ENCODE results near the gene POLR1A.
A peak's percentile ranks its signal among the peaks of the same experiment; 100 is the strongest.

Gene POLR1A

DNA sequence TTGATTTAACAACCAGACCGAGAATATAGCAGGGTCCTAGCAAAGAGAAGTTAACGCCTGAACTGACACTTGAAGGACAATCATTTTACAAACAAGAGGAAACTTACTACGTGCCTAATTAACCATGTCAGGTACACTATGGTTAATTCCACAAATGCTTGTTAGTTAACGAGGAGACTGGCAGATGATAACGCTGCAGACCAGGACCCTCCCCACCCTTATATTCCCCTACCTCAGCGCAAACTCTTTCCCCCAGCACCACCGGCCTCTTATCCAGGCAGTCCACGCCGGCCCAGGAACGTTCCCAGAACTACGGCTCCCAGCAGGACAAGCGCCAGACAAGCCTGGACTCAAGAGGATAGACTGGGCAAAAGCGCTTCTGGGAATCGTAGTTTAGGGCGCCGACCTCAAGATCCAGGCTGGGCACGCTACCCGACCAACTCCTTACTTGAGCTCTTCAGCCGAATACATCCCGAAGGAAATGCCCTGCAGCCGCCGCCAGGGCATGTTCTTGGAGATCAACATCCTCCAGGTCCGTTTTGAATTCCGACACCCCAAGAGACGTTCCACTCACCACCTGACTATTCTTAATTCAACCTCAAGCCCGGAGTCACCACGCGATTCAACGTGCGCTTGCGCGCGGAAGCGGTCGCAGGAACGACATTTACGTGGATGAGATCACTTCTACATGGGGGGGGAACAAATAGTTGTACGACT, at the start of gene POLR1A:
Gene POLR1A (minus strand): TSS at position 635 of the 717 bp plus-strand sequence. CDS start 110 bp downstream, at position 525.
- H3K9me3 ChIP-seq (ENCODE audit: insufficient read depth, low read depth, low read length), result no peaks in the 10 kb centered on the region
- H2AFZ ChIP-seq (ENCODE audit: low read length), result peak within 1 kb of the TSS; percentile 92
- H3K27me3 ChIP-seq (ENCODE audit: insufficient read depth, low read length, poor library complexity, severe bottlenecking), result no peaks in the 10 kb centered on the region
- no peaks in the 10 kb centered on the region for H3K9me2 ChIP-seq (replicated peaks; ENCODE audit: low read depth, low read length)
- H3K79me2 ChIP-seq (ENCODE audit: insufficient read depth, low read length), result peaks cover 95% of the 10 kb centered on the region
- peaks cover 58% of the 10 kb centered on the region for H4K20me1 ChIP-seq (ENCODE audit: insufficient read depth, low read length, poor library complexity, severe bottlenecking)
- peak within 1 kb of the TSS; percentile 90 for H3K4me3 ChIP-seq (ENCODE audit: low read length, poor library complexity, severe bottlenecking)
- peak within 1 kb of the TSS; percentile 87 for H3K9ac ChIP-seq (ENCODE audit: low read depth, low read length, poor library complexity, severe bottlenecking)
- H3K4me2 ChIP-seq (ENCODE audit: low read depth, low read length, poor library complexity, severe bottlenecking), result peak within 1 kb of the TSS; percentile 94
- peaks cover 14% of the 10 kb centered on the region; the same call in 1 of the 2 replicates for H3K36me3 ChIP-seq (ENCODE audit: insufficient read depth, low read length)
- no peak for TF ChIP-seq EZH2phosphoT487 (IDR thresholded peaks at IDR 0.05; ENCODE audit: borderline replicate concordance)
- TF ChIP-seq, protein P1, sequence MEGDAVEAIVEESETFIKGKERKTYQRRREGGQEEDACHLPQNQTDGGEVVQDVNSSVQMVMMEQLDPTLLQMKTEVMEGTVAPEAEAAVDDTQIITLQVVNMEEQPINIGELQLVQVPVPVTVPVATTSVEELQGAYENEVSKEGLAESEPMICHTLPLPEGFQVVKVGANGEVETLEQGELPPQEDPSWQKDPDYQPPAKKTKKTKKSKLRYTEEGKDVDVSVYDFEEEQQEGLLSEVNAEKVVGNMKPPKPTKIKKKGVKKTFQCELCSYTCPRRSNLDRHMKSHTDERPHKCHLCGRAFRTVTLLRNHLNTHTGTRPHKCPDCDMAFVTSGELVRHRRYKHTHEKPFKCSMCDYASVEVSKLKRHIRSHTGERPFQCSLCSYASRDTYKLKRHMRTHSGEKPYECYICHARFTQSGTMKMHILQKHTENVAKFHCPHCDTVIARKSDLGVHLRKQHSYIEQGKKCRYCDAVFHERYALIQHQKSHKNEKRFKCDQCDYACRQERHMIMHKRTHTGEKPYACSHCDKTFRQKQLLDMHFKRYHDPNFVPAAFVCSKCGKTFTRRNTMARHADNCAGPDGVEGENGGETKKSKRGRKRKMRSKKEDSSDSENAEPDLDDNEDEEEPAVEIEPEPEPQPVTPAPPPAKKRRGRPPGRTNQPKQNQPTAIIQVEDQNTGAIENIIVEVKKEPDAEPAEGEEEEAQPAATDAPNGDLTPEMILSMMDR (conservative IDR thresholded peaks at IDR 0.05; ENCODE audit: low read length), result no peak
- peaks cover 47% of the 10 kb centered on the region for H3K4me1 ChIP-seq (ENCODE audit: insufficient read depth, low read length, poor library complexity, severe bottlenecking)
- H3F3A ChIP-seq (ENCODE audit: low read depth), result no peaks in the 10 kb centered on the region

DNA sequence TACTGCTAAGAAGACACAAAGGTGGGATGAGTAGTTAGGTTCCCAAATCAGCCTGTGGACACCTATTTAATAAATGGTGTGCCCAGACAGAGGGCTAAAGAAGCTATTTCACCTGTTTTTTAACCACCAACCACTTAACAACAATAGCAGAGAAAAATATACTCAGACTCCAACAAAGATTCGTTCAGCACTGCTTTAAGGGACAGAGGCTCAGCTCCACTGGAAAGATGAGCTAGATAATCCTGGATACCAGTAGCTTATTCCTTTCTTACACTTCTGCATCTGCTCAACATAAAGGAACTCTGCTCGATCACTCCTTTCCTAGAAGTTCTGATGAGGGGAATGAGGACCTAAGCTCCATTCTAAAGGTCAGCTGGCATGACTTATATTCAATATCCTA, 44.8 kb upstream of the POLR1A start:
- Histone ChIP-seq H3F3A (ENCODE audit: low read depth) (0 out of 2 replicates have a peak, but pooled peaks cover 7% of the 10 kb centered on the region), H3K27me3 (ENCODE audit: insufficient read depth, low read length, poor library complexity, severe bottlenecking) (no peaks in the 10 kb centered on the region), H3K4me3 (ENCODE audit: low read length, poor library complexity, severe bottlenecking) (no peak overlapping the region), H3K9ac (ENCODE audit: low read depth, low read length, poor library complexity, severe bottlenecking) (no peak overlapping the region), H3K4me2 (ENCODE audit: low read depth, low read length, poor library complexity, severe bottlenecking) (no peak overlapping the region), H3K9me3 (ENCODE audit: insufficient read depth, low read depth, low read length) (no peaks in the 10 kb centered on the region), H4K20me1 (ENCODE audit: insufficient read depth, low read length, poor library complexity, severe bottlenecking) (no peaks in the 10 kb centered on the region), H3K36me3 (ENCODE audit: insufficient read depth, low read length) (peaks cover 87% of the 10 kb centered on the region), H2AFZ (ENCODE audit: low read length) (no peak overlapping the region), H3K4me1 (ENCODE audit: insufficient read depth, low read length, poor library complexity, severe bottlenecking) (peaks cover 2% of the 10 kb centered on the region), H3K9me2 (replicated peaks; ENCODE audit: low read depth, low read length) (no peaks in the 10 kb centered on the region), H3K79me2 (ENCODE audit: insufficient read depth, low read length) (no peaks in the 10 kb centered on the region)
- no peak for TF ChIP-seq EZH2phosphoT487 (IDR thresholded peaks at IDR 0.05; ENCODE audit: borderline replicate concordance)
- TF ChIP-seq, protein P1 (conservative IDR thresholded peaks at IDR 0.05; ENCODE audit: low read length), result no peak

DNA sequence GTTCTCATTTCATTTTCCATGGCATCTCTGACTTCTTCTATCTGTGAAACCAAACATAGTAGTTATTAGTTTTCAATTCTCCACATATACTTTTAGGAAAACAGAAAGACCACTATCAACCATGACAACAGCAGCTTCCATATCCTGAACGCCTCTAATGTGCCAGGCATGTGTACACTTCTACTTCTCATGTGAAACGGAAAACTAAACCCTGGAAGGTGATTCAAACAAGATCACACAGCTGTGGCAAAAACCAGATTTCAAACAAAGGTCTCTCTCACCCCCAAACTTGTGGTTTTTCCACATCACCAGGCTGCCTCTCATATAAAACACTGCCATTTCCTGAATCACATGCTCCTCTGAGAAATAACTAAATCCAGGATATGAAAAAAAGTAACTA, 42.1 kb upstream of the POLR1A start:
- H3K4me3 ChIP-seq (ENCODE audit: low read length, poor library complexity, severe bottlenecking), result no peak overlapping the region
- no peaks in the 10 kb centered on the region for H3K9me3 ChIP-seq (ENCODE audit: insufficient read depth, low read depth, low read length)
- no peak overlapping the region for H2AFZ ChIP-seq (ENCODE audit: low read length)
- TF ChIP-seq EZH2phosphoT487 (IDR thresholded peaks at IDR 0.05; ENCODE audit: borderline replicate concordance), result no peak
- TF ChIP-seq, protein P1 (conservative IDR thresholded peaks at IDR 0.05; ENCODE audit: low read length), result no peak
- peaks cover 92% of the 10 kb centered on the region for H3K36me3 ChIP-seq (ENCODE audit: insufficient read depth, low read length)
- no peaks in the 10 kb centered on the region for H3K27me3 ChIP-seq (ENCODE audit: insufficient read depth, low read length, poor library complexity, severe bottlenecking)
- H3K9me2 ChIP-seq (replicated peaks; ENCODE audit: low read depth, low read length), result no peaks in the 10 kb centered on the region
- no peak overlapping the region for H3K4me2 ChIP-seq (ENCODE audit: low read depth, low read length, poor library complexity, severe bottlenecking)
- no peak overlapping the region for H3K9ac ChIP-seq (ENCODE audit: low read depth, low read length, poor library complexity, severe bottlenecking)
- peaks cover 2% of the 10 kb centered on the region for H3K4me1 ChIP-seq (ENCODE audit: insufficient read depth, low read length, poor library complexity, severe bottlenecking)
- 0 out of 2 replicates have a peak, but pooled peaks cover 7% of the 10 kb centered on the region for H3F3A ChIP-seq (ENCODE audit: low read depth)
- H3K79me2 ChIP-seq (ENCODE audit: insufficient read depth, low read length), result no peaks in the 10 kb centered on the region
- no peaks in the 10 kb centered on the region for H4K20me1 ChIP-seq (ENCODE audit: insufficient read depth, low read length, poor library complexity, severe bottlenecking)

Data from Loucy (cell line).